NCI-H748 (cell line): Measurements from ENCODE around the gene GPATCH8.

Experiments
- DNase-seq: peaks from one replicate; lab custom pipeline; 2025; ENCODE audit not compliant: unreplicated experiment; lab: John Stamatoyannopoulos, UW

Gene GPATCH8

GRCh38 chr17:44464037-44464436, 39.2 kb downstream of the GPATCH8 start:
- no peak for DNase-seq

- no peak for DNase-seq
Observed at GRCh38 chr17:44451832-44452231, 51.4 kb downstream of the GPATCH8 start.

GRCh38 chr17:44451016-44451627, 52.1 kb downstream of the GPATCH8 start:
- DNase-seq: no peak

- no peak for DNase-seq
Observed at GRCh38 chr17:44448412-44448811, 54.8 kb downstream of the GPATCH8 start.

- no peak for DNase-seq
Observed at GRCh38 chr17:44444735-44445105, 58.5 kb downstream of the GPATCH8 start.

- no peak for DNase-seq
Observed at GRCh38 chr17:44442806-44443205, 60.4 kb downstream of the GPATCH8 start.

GRCh38 chr17:44439168-44439567, 64.0 kb downstream of the GPATCH8 start:
- no peak for DNase-seq

GRCh38 chr17:44438636-44439035, 64.6 kb downstream of the GPATCH8 start:
- no peak for DNase-seq

GRCh38 chr17:44436336-44436735, 66.9 kb downstream of the GPATCH8 start:
- DNase-seq: no peak

GRCh38 chr17:44432254-44433157, 70.7 kb downstream of the GPATCH8 start:
- DNase-seq: no peak

- no peak for DNase-seq
Observed at GRCh38 chr17:44424828-44425461, 78.3 kb downstream of the GPATCH8 start.

GRCh38 chr17:44417553-44417952, 85.7 kb downstream of the GPATCH8 start:
- no peak for DNase-seq

- DNase-seq: no peak
Observed at GRCh38 chr17:44416558-44417289, 86.5 kb downstream of the GPATCH8 start.

GRCh38 chr17:44414394-44415155, 88.6 kb downstream of the GPATCH8 start:
- no peak for DNase-seq

GRCh38 chr17:44409309-44410028, 93.7 kb downstream of the GPATCH8 start:
- no peak for DNase-seq

- no peak for DNase-seq
Observed at GRCh38 chr17:44408786-44409185, 94.4 kb downstream of the GPATCH8 start.

- no peak for DNase-seq
Observed at GRCh38 chr17:44402564-44403172, 100.5 kb downstream of the GPATCH8 start.

- DNase-seq: no peak
Observed at GRCh38 chr17:44400226-44400847, 102.9 kb downstream of the GPATCH8 start.
